MCF 10A (cell line): ENCODE measurements around the gene MARK3. TPM values are rescaled to one million over a fixed set of nuclear protein-coding genes. Genes with fewer than 3 reads are reported as not detected.

Source experiments
- BruUV-seq: library from RNA; stranded (reverse); fragments of 400-500 nt; replicated peaks from 2 replicates; lab custom pipeline; 2021; lab: Mats Ljungman, UMichigan
- CTCF ChIA-PET: fragments of 300-600 bp; sonication (Branson Sonifier 250); formaldehyde crosslinking; extraction: SDS; loops from one replicate; lab custom pipeline; 2021; ENCODE audit warnings: antibody characterized with exemption, inconsistent platforms; lab: Yijun Ruan, JAX
- POLR2A ChIA-PET: fragments of 300-600, 350-650 bp; sonication (Branson Sonifier 250); formaldehyde crosslinking; extraction: SDS; loops from one replicate; lab custom pipeline; 2020; ENCODE audit warnings: antibody characterized with exemption, inconsistent platforms; lab: Yijun Ruan, JAX
- DNase-seq: peaks from one replicate; pipeline ENCODE4 v3.0.0-alpha.2; 2018; ENCODE audit not compliant: unreplicated experiment
- H3K27ac Mint-ChIP-seq: one replicate; pipeline ENCODE4 v1.8.0; 2022; ENCODE audit warnings: mild to moderate bottlenecking, low read depth, mixed read lengths; ENCODE audit not compliant: unreplicated experiment
- H3K27me3 Mint-ChIP-seq: one replicate; pipeline ENCODE4 v1.8.0; 2022; ENCODE audit warnings: mixed read lengths; ENCODE audit not compliant: insufficient read depth, unreplicated experiment
- H3K36me3 Mint-ChIP-seq: one replicate; pipeline ENCODE4 v1.8.0; 2022; ENCODE audit warnings: mild to moderate bottlenecking, moderate library complexity, mixed read lengths; ENCODE audit not compliant: insufficient read depth, unreplicated experiment
- H3K4me1 Mint-ChIP-seq: one replicate; pipeline ENCODE4 v1.8.0; 2022; ENCODE audit warnings: mixed read lengths; ENCODE audit not compliant: insufficient read depth, unreplicated experiment
- H3K4me3 Mint-ChIP-seq: one replicate; pipeline ENCODE4 v1.8.0; 2022; ENCODE audit warnings: mild to moderate bottlenecking, moderate library complexity, mixed read lengths; ENCODE audit not compliant: unreplicated experiment
- H3K9me3 Mint-ChIP-seq: one replicate; pipeline ENCODE4 v1.8.0; 2022; ENCODE audit warnings: mixed read lengths; ENCODE audit not compliant: unreplicated experiment
- intact Hi-C: fragments of 100-400 bp; cut with micrococcal nuclease; formaldehyde crosslinking; loops from 2 replicates; pipeline ENCODE4 v1.14.1; 2022
- total RNA-seq: library from RNA; stranded (reverse); gene quantifications from 2 replicates; pipeline ENCODE4 v1.2.3, GENCODE V29; 2022
- TF ChIP-seq, protein P1 (sequence below): fragments of 200-600 bp; IDR thresholded peaks from one replicate; pipeline ENCODE4 v1.8.0; 2022; ENCODE audit warnings: antibody characterized with exemption, mild to moderate bottlenecking; ENCODE audit not compliant: unreplicated experiment

The MARK3 gene
- total RNA-seq, 1 experiment from 2014 or later: 130 TPM

DNA sequence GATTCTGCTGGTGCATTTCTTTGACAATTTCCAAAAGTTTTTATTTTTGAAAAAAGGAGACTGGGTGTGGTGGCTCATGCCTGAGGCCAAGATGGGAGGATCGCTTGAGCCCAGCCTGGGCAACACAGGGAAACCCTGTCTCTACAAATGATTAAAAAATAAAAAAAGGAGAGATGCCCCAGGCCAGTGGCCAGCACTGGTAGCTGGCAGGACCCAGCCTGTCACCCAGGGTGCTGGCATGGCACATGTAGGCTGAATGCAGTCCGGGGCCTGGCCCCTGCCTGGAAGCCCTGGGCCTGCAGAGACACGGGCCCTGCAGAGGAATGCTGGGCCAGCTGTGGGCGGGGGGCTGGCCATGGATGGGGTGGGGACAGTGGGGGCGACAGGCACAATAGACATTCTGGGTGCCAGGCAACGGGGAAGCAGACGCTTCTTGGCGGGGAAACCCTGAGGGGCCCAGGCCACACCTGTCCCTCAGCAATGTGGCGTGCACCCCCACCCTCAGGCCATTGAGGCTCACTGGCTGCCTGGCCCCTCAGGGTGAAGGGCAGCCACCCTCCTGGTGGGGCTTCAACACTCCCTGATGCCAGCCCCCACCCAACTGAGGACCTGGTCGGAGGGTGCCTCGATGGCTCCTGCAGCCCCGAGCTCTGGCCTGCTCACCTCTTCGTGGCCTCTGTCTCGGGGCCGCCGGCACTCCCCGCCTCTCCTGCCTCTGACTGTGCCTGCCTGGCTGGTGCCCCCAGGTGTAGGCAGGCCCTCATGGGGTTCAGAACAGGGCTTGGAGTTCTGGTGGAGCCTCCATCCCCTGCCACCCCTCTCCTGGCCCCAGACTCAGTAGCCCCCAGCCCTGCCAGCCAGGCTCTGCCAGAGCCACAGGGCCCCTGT, 155.8 kb downstream of the MARK3 start:
- H3K36me3 Mint-ChIP-seq: peaks cover 29% of the 10 kb centered on the region
- no peak for DNase-seq
- CTCF ChIA-PET: interaction anchor here (0.7 to 6.8 kb wide), 7 partner anchors 9 to 207 kb away, joined by 3 to 44 read pairs (median 4); no protein-coding TSS in a partner anchor
- TF ChIP-seq, protein P1, sequence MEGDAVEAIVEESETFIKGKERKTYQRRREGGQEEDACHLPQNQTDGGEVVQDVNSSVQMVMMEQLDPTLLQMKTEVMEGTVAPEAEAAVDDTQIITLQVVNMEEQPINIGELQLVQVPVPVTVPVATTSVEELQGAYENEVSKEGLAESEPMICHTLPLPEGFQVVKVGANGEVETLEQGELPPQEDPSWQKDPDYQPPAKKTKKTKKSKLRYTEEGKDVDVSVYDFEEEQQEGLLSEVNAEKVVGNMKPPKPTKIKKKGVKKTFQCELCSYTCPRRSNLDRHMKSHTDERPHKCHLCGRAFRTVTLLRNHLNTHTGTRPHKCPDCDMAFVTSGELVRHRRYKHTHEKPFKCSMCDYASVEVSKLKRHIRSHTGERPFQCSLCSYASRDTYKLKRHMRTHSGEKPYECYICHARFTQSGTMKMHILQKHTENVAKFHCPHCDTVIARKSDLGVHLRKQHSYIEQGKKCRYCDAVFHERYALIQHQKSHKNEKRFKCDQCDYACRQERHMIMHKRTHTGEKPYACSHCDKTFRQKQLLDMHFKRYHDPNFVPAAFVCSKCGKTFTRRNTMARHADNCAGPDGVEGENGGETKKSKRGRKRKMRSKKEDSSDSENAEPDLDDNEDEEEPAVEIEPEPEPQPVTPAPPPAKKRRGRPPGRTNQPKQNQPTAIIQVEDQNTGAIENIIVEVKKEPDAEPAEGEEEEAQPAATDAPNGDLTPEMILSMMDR: no peak
- H3K9me3 Mint-ChIP-seq: no peaks in the 10 kb centered on the region
- H3K27me3 Mint-ChIP-seq: no peaks in the 10 kb centered on the region
- intact Hi-C loops: loop anchor here (2.0 kb wide), 1 partner anchor 20 kb away; no protein-coding TSS in a partner anchor
- H3K4me3 Mint-ChIP-seq: peak overlapping the region; percentile 65
- peak overlapping the region; percentile 90 for H3K27ac Mint-ChIP-seq
- peaks cover 13% of the 10 kb centered on the region for H3K4me1 Mint-ChIP-seq
- POLR2A ChIA-PET: interaction anchor here (0.7 to 4.1 kb wide), 15 partner anchors 9 to 377 kb away, joined by 3 to 61 read pairs (median 6); partner anchors contain the start of genes BAG5, CKB, EIF5 and TRMT61A
- no TSS peak for BruUV-seq

DNA sequence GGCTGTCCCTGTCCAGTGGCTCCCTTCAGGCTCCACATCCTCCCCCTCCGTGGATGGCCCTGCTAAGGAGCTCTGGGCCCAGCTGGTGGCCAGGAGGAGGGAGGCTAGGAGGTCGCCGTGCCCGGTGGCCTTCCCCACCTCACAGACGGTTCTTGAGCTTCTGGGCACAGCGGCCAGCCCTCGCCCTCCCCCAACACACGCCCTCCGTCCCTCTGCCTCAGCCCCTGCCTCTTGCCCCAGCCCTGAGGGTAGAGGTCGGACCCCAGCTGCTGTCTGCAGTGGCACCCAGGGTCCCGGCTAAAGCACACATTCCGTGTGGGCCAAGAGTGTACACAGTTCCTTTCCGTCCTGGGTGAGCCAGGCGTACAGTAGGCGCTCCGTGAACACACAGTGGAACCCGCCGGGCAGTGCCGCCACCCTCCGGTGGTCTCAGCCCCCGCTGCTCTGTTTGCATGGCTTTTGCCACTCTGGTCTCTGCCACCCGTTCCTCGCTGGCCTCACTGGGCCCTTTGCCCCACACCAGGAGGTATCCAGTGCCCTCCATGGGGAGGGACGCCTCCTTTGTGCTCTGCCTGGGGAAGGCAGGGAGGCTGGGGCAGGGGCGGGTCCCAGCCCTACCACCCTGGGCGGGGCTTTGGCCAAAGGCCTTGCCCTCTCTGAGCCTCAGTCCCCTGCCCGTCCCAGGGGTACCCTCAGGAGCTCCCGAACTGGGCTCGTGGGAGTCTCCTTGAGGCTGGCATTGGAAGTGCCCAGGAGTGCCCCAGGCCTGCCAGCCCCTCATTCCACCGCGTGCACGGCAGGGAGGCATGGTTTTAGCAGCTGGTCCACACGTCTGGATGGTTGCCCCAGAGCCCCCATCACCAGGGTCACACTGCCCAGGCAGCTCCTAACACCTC, 156.7 kb downstream of the MARK3 start:
- ChIA-PET POLR2A (interaction anchor here (2.0 to 4.1 kb wide), 5 partner anchors 11 to 29 kb away, joined by 27 to 61 read pairs (median 30); partner anchors contain the start of genes BAG5 and TRMT61A), CTCF (interaction anchor here (0.5 to 6.8 kb wide), 8 partner anchors 10 to 206 kb away, joined by 3 to 44 read pairs (median 4); partner anchors contain the start of gene TRMT61A)
- TF ChIP-seq, protein P1: no peak
- no TSS peak for BruUV-seq
- Mint-ChIP-seq H3K27me3 (no peaks in the 10 kb centered on the region), H3K9me3 (no peaks in the 10 kb centered on the region), H3K4me3 (no peak overlapping the region), H3K27ac (peak overlapping the region; percentile 90), H3K36me3 (peaks cover 26% of the 10 kb centered on the region), H3K4me1 (peaks cover 10% of the 10 kb centered on the region)
- DNase-seq: no peak
- intact Hi-C loops: loop anchor here (2.0 kb wide), 1 partner anchor 21 kb away; no protein-coding TSS in a partner anchor

DNA sequence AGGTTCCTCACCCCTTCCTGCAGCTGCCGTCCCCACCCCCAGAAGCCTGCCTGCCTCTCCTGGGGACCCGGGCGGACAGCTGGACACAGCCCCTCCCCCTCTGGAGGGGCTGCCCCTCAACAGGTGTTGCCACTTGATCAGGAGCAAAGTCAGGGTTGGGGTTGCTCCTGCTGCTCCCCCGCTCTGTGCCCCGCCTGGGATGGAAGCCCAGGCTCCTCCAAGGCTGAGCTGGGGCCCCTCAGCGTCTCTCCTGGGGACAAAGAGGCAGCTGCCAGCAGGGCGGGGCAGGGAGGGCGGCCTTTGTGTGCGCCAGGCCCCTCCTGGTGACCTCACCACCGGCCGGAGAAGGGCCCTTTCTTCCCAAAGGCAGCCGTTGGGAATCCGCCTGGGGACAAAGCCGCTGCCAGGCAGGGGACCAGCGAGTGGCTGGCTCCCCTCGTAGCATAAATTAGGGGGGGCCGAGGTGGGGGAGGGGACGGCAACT, 157.4 kb downstream of the MARK3 start:
- Mint-ChIP-seq H3K27ac (no peak overlapping the region), H3K27me3 (no peaks in the 10 kb centered on the region), H3K4me1 (peaks cover 8% of the 10 kb centered on the region), H3K4me3 (no peak overlapping the region), H3K9me3 (no peaks in the 10 kb centered on the region), H3K36me3 (peaks cover 23% of the 10 kb centered on the region)
- TF ChIP-seq, protein P1: no peak
- CTCF ChIA-PET: interaction anchor here (0.7 to 6.8 kb wide), 4 partner anchors 9 to 53 kb away, joined by 3 to 44 read pairs (median 8); no protein-coding TSS in a partner anchor
- POLR2A ChIA-PET: interaction anchor here (0.6 to 4.1 kb wide), 3 partner anchors 13 to 311 kb away, joined by 4 to 61 read pairs (median 52); partner anchors contain the start of gene TRMT61A
- no TSS peak for BruUV-seq
- DNase-seq: no peak
- intact Hi-C loops: no loop called here
